ENCODE results near the gene KRTAP23-1. TPM values are rescaled to one million over a fixed set of nuclear protein-coding genes. Genes with fewer than 3 reads are reported as not detected.
A peak's percentile ranks its signal among the peaks of the same experiment; 100 is the strongest.

The KRTAP23-1 gene
- total and polyA plus RNA-seq, 8 donors: not detected

GRCh38 chr21:30320215-30320614 is 28.2 kb downstream of the KRTAP23-1 start, which contains the start of gene KRTAP26-1:
Gene KRTAP26-1 (minus strand): TSS chr21:30320315. CDS start chr21:30320035, 280 bp downstream.
- no peak within 1 kb of the TSS for H3K4me3 ChIP-seq
- ATAC-seq (no peak), FAIRE-seq (no peak), DNase-seq (no peak)
- H3K27ac ChIP-seq: no peak within 1 kb of the TSS
- no peaks in the 10 kb centered on the region for H3K9me3 ChIP-seq
- H3K36me3 ChIP-seq: no peaks in the 10 kb centered on the region
- no peaks in the 10 kb centered on the region for H3K4me1 ChIP-seq
- TF ChIP-seq, protein P1, sequence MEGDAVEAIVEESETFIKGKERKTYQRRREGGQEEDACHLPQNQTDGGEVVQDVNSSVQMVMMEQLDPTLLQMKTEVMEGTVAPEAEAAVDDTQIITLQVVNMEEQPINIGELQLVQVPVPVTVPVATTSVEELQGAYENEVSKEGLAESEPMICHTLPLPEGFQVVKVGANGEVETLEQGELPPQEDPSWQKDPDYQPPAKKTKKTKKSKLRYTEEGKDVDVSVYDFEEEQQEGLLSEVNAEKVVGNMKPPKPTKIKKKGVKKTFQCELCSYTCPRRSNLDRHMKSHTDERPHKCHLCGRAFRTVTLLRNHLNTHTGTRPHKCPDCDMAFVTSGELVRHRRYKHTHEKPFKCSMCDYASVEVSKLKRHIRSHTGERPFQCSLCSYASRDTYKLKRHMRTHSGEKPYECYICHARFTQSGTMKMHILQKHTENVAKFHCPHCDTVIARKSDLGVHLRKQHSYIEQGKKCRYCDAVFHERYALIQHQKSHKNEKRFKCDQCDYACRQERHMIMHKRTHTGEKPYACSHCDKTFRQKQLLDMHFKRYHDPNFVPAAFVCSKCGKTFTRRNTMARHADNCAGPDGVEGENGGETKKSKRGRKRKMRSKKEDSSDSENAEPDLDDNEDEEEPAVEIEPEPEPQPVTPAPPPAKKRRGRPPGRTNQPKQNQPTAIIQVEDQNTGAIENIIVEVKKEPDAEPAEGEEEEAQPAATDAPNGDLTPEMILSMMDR (IDR thresholded peaks at IDR 0.05): no peak
- no peaks in the 10 kb centered on the region for H3K27me3 ChIP-seq
- intact Hi-C loops (cut with DNase I): no loop called here
- 90 to 93% methylated on average over 2 of the region's 2 CpGs for WGBS, 2 donors

DNA sequence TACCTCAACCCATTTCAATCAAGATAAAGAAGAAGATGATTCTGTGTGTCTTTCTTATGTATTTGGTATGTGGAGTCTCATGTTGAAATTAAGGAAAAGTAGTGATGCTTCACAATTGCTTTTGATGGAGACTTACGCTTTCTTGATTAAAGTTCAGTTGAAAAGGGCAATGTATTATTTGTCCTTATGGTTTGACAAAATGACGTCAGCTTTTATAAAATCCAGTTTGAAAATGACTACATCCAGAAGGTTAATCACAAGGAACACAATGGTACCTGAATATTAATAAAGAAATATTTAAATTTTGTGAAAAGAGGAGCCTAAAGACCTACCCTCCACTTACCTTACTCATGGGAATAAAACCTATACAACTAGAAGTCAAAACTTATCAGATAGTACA is 32.7 kb downstream of the KRTAP23-1 start:
- ATAC-seq (no peak), DNase-seq (no peak), FAIRE-seq (no peak)
- no peaks in the 10 kb centered on the region for H3K36me3 ChIP-seq
- TF ChIP-seq, protein P1 (IDR thresholded peaks at IDR 0.05): no peak
- no peaks in the 10 kb centered on the region for H3K4me1 ChIP-seq
- H3K9me3 ChIP-seq: no peaks in the 10 kb centered on the region
- no peak overlapping the region for H3K4me3 ChIP-seq
- intact Hi-C loops (cut with DNase I): no loop called here
- H3K27ac ChIP-seq: no peak overlapping the region
- no peaks in the 10 kb centered on the region for H3K27me3 ChIP-seq
- WGBS, 2 donors: 83 to 85% methylated on average over 2 of the region's 2 CpGs

DNA sequence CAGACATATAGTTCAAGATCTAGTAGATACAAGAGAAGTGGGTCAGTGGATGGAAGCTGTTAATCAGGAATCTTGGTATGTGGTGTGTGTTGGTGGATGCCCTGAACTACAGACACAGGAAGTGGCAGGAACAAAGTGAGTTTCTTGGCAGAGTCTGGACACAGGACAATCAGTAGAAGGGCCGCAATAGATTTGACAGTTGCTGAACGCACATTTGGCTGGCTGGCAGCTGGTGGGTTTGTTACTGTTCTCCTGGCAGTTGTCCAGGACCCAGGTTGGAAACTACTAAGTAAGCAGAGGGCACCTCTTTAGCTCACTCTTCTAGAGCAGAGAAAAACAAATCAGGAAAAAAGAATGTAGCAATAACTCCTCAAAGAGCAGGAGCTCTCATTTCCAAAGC is 41.5 kb downstream of the KRTAP23-1 start:
- H3K9me3 ChIP-seq: no peaks in the 10 kb centered on the region
- TF ChIP-seq, protein P1 (IDR thresholded peaks at IDR 0.05): no peak
- no peak overlapping the region for H3K4me3 ChIP-seq
- no peaks in the 10 kb centered on the region for H3K27me3 ChIP-seq
- peak in 5 of 6 donors; percentile 2 to 17 (median 14) for DNase-seq
- peaks cover 0 to 7% (median 5%) of the 10 kb centered on the region in 3 donors for H3K4me1 ChIP-seq
- FAIRE-seq: no peak
- 12 to 17% methylated on average over 2 of the region's 2 CpGs for WGBS, 2 donors
- no peak overlapping the region for H3K27ac ChIP-seq
- peak; percentile 54 to 64 (median 60) for ATAC-seq
- H3K36me3 ChIP-seq: no peaks in the 10 kb centered on the region
- intact Hi-C loops (cut with DNase I): no loop called here

GRCh38 chr21:30305136-30305535 is 43.3 kb downstream of the KRTAP23-1 start:
- H3K36me3 ChIP-seq: no peaks in the 10 kb centered on the region
- H3K27ac ChIP-seq: no peak overlapping the region
- H3K9me3 ChIP-seq: no peaks in the 10 kb centered on the region
- ATAC-seq (no peak), FAIRE-seq (no peak), DNase-seq (no peak)
- no peak overlapping the region for H3K4me3 ChIP-seq
- 17 to 30% methylated on average over 1 of the region's 1 CpG for WGBS, 2 donors
- intact Hi-C loops (cut with DNase I): no loop called here
- TF ChIP-seq, protein P1 (IDR thresholded peaks at IDR 0.05): no peak
- H3K4me1 ChIP-seq: peaks cover 0 to 7% (median 5%) of the 10 kb centered on the region in 3 donors
- no peaks in the 10 kb centered on the region for H3K27me3 ChIP-seq

Small RNA genes lying within 50 kb of the gene (microRNA-seq; reads per million reads assigned to microRNA genes)
- gene MIR4327: 0 reads per million in 2 donors

Other genes with a start within 250 kb of the KRTAP23-1 start
- not detected for gene CLDN17, start 181.8 kb downstream of the KRTAP23-1 start, total RNA-seq
- gene CLDN17, start 181.8 kb downstream of the KRTAP23-1 start, polyA plus RNA-seq: not detected
- under 1 TPM in 3 of 6 donors, not detected in 3; 0.09 to 0.22 (median 0.13) TPM for gene CLDN8, start 132.5 kb downstream of the KRTAP23-1 start, total RNA-seq
- gene CLDN8, start 132.5 kb downstream of the KRTAP23-1 start, polyA plus RNA-seq: under 1 TPM in 1 of 2 donors, not detected in 1; 0.09 TPM
- not detected for gene KRTAP24-1, start 65.7 kb downstream of the KRTAP23-1 start, total RNA-seq
- not detected for gene KRTAP24-1, start 65.7 kb downstream of the KRTAP23-1 start, polyA plus RNA-seq
- not detected for gene KRTAP25-1, start 59.1 kb downstream of the KRTAP23-1 start, total RNA-seq
- gene KRTAP25-1, start 59.1 kb downstream of the KRTAP23-1 start, polyA plus RNA-seq: not detected
- gene KRTAP26-1, start 28.3 kb downstream of the KRTAP23-1 start, total RNA-seq: not detected
- not detected for gene KRTAP26-1, start 28.3 kb downstream of the KRTAP23-1 start, polyA plus RNA-seq
- gene KRTAP27-1, start 10.9 kb downstream of the KRTAP23-1 start, total RNA-seq: not detected
- gene KRTAP27-1, start 10.9 kb downstream of the KRTAP23-1 start, polyA plus RNA-seq: not detected
- gene KRTAP13-2, start 23.7 kb upstream of the KRTAP23-1 start, total RNA-seq: not detected
- not detected for gene KRTAP13-2, start 23.7 kb upstream of the KRTAP23-1 start, polyA plus RNA-seq
- not detected for gene KRTAP13-1, start 47.4 kb upstream of the KRTAP23-1 start, total RNA-seq
- not detected for gene KRTAP13-1, start 47.4 kb upstream of the KRTAP23-1 start, polyA plus RNA-seq
- not detected for gene KRTAP13-3, start 77.3 kb upstream of the KRTAP23-1 start, total RNA-seq
- gene KRTAP13-3, start 77.3 kb upstream of the KRTAP23-1 start, polyA plus RNA-seq: not detected
- not detected for gene KRTAP13-4, start 81.6 kb upstream of the KRTAP23-1 start, total RNA-seq
- not detected for gene KRTAP13-4, start 81.6 kb upstream of the KRTAP23-1 start, polyA plus RNA-seq
- not detected for gene KRTAP15-1, start 91.7 kb upstream of the KRTAP23-1 start, total RNA-seq
- gene KRTAP15-1, start 91.7 kb upstream of the KRTAP23-1 start, polyA plus RNA-seq: not detected
- gene KRTAP19-1, start 131.8 kb upstream of the KRTAP23-1 start, total RNA-seq: not detected
- gene KRTAP19-1, start 131.8 kb upstream of the KRTAP23-1 start, polyA plus RNA-seq: not detected
- gene KRTAP19-2, start 138.8 kb upstream of the KRTAP23-1 start, total RNA-seq: not detected
- not detected for gene KRTAP19-2, start 138.8 kb upstream of the KRTAP23-1 start, polyA plus RNA-seq
- gene KRTAP19-3, start 143.4 kb upstream of the KRTAP23-1 start, total RNA-seq: not detected
- gene KRTAP19-3, start 143.4 kb upstream of the KRTAP23-1 start, polyA plus RNA-seq: not detected
- gene KRTAP19-4, start 148.6 kb upstream of the KRTAP23-1 start, total RNA-seq: not detected
- gene KRTAP19-4, start 148.6 kb upstream of the KRTAP23-1 start, polyA plus RNA-seq: not detected
- gene KRTAP19-5, start 153.5 kb upstream of the KRTAP23-1 start, total RNA-seq: not detected
- not detected for gene KRTAP19-5, start 153.5 kb upstream of the KRTAP23-1 start, polyA plus RNA-seq
- gene KRTAP19-6, start 193.3 kb upstream of the KRTAP23-1 start, total RNA-seq: not detected
- not detected for gene KRTAP19-6, start 193.3 kb upstream of the KRTAP23-1 start, polyA plus RNA-seq
- not detected for gene KRTAP19-7, start 212.7 kb upstream of the KRTAP23-1 start, total RNA-seq
- not detected for gene KRTAP19-7, start 212.7 kb upstream of the KRTAP23-1 start, polyA plus RNA-seq
- gene KRTAP22-2, start 241.8 kb upstream of the KRTAP23-1 start, total RNA-seq: not detected
- not detected for gene KRTAP22-2, start 241.8 kb upstream of the KRTAP23-1 start, polyA plus RNA-seq
- gene KRTAP6-3, start 243.8 kb upstream of the KRTAP23-1 start, total RNA-seq: not detected
- gene KRTAP6-3, start 243.8 kb upstream of the KRTAP23-1 start, polyA plus RNA-seq: not detected

All from pancreas (tissue), 10 donors.